Measurements from ENCODE around the gene TEDC1.

Gene TEDC1

GRCh38 chr14:105458571-105458970 lies 32.5 kb upstream of the TEDC1 start:
- DNase-seq = no peak

DNA sequence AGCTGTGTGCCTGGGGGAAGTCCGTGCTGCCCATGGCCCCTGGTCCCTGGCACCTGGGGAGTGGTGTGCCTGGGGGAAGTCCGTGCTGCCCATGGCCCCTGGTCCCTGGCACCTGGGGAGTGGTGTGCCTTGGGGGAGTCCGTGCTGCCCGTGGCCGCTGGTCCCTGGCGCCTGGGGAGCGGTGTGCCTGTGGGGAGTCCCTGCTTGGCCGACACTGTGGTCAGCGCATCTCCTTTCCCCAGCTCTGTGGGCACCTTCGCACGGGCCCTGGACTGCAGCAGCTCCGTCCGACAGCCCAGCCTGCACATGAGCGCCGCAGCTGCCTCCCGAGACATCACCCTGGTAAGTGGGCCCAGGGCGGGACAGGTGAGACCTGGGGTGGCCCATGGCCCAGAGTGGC lies 30.9 kb upstream of the TEDC1 start:
- no peak for DNase-seq

GRCh38 chr14:105460616-105461015 lies 30.4 kb upstream of the TEDC1 start:
- DNase-seq = no peak

- no peak for DNase-seq
These were observed 29.1 kb upstream of the TEDC1 start for GRCh38 chr14:105461903-105462302.

- DNase-seq = no peak
These were observed 26.5 kb upstream of the TEDC1 start for GRCh38 chr14:105464501-105464900.

GRCh38 chr14:105465209-105466031 lies 25.6 kb upstream of the TEDC1 start:
- no peak for DNase-seq

DNA sequence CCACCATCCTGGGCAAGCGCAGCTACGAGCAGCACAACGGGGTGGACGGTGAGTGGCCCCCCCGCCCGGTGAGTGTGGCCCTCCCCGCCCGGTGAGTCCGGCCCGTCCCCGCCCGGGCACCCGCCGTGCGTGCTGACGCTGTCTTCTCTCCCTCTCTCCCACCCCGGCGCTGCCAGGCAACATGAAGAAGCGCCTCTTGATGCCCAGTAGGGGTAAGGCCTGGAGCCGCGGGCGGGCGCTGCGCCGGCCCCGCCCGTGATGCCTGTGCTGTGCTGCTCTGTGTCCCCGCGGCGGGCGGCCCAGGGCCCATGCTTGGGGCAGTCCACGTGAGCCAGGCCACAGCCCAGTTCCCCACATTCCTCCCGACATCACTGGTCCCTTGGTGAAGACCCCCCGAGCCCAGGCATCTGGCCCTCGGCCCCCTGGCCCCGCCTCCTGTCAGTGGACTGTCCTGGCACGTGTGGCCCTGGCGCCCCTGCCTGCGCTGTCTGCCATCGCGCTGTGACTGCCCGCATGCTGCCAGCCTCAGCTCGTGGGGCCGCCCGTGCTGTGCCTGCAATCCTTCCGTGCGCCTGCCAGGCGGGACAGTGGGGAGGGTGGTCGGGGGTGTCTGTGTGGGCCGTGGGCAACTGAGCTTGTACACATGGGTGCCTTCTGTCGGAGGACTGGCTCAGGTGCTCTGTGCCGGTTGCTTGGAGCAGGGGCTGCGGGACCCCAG lies 24.4 kb upstream of the TEDC1 start:
- no peak for DNase-seq

DNA sequence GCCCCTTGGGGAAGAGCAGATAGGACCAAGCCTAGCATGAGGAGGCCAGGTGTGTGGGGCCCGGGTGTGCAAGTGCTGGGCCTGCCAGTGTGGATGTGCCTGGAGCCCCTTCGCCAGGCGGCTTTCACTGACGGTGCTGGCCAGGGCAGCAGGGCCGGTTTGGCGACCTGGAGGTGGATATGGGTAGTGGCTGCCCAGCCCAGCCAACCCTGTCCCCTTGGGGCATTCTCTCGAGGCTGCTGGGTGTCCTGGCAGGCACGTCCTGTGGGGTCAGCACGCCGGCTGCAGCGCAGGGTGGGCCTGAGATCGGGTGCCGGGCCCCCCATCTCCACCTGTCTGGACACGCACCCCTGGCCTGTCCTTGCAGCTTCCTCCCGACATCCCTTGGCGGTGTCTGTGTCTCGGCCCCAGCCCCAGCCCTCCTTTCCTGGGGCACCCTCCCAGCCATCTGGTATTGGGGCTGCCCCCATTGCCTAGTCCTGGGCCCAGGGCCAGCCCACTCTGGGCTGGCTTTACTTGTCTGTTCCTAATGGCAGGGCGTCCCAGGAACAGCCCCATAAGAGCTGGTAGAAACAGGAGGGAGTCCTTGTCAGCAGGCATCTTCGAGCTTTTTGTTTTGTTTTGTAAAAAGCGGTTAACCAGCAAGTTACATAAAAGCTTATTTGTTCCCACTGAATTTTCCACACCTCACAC lies 23.7 kb upstream of the TEDC1 start:
- DNase-seq = no peak

- DNase-seq = no peak
These were observed 23.0 kb upstream of the TEDC1 start for GRCh38 chr14:105467942-105468471.

DNA sequence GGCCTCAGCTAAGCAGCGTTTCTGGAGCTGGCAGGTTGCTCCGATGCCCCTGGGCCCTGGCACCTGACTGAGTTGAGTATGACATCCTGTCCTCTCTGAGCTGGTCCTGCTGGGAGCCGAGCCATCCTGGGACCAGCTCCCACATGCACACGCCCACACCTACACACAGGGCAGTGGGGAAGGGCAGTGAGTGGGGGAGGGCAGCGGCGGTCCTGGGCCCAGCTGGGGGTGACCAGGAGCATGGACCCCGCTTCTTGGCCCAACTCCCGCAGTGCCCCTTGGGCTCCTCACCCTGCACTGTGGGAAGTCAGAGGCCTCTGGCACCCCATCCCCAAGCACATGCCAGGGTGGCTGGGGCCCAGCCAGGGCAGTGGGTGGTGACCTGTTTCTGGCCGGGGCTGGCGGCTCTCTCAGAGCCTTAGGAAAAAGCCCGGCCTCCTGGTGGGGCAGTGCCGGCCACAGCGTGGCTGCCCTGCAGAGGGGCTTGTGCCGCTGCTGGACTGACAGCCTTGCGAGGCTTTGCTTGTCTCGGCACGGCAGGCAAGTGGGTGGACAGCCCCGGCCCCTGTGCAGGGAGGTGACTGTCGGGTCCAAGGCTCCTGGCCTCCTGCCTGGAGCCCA lies 22.3 kb upstream of the TEDC1 start:
- no peak for DNase-seq

DNA sequence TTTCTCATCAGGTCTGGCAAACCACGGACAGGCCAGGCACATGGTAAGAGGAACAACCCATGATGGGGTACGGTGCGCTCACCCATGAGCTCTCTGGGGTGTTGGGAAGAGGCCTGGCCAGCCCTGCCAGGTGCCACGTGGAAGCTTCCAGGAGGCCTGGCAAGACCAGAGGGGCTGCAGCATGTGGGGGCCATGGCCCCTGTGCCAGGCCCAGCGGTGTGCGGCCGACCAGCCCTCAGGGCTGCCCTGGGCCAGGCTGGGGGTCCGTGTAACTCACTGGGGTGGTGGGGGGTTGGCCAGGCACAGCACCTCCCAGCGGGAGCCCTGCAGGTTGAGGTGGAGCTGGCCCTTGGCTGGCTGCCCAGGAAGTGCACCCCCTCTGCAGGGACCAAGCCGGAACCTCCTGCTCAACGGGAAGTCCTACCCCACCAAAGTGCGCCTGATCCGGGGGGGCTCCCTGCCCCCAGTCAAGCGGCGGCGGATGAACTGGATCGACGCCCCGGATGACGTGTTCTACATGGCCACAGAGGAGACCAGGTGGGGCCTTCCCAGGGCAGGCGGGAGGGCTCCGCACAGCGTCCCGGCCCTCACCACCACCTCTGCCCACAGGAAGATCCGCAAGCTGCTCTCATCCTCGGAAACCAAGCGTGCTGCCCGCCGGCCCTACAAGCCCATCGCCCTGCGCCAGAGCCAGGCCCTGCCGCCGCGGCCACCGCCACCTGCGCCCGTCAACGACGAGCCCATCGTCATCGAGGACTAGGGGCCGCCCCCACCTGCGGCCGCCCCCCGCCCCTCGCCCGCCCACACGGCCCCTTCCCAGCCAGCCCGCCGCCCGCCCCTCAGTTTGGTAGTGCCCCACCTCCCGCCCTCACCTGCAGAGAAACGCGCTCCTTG lies 21.3 kb upstream of the TEDC1 start:
- DNase-seq = no peak

DNA sequence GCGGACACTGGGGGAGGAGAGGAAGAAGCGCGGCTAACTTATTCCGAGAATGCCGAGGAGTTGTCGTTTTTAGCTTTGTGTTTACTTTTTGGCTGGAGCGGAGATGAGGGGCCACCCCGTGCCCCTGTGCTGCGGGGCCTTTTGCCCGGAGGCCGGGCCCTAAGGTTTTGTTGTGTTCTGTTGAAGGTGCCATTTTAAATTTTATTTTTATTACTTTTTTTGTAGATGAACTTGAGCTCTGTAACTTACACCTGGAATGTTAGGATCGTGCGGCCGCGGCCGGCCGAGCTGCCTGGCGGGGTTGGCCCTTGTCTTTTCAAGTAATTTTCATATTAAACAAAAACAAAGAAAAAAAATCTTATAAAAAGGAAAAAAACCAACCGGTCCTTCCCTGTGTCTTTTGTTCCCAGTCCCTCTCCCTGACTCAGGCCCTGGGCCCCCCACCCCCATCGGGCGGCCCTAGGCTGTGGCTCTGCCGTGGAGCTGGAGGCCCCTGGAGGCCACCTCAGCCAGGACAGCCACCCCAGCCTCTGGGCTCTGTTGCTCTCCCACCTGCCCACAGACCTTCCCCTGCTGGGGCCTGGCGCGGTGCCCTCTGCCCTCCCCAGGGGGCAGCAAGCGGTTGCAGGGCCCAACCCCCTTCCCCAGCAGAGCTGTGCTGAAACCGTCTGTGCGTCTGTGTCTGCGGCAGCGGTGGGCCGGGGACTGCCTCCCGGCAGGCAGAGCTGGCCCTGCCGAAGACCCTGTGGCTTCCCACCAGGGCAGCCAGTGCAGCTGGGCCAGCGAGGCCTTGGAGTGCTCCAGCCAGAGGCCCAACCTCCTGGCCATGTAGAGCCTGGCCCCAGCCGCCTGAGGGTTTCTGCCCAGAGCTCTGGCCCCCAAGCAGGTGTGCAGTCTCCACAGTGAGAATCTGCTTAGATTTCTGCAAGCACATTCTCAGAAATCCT lies 20.4 kb upstream of the TEDC1 start:
- DNase-seq = no peak

DNA sequence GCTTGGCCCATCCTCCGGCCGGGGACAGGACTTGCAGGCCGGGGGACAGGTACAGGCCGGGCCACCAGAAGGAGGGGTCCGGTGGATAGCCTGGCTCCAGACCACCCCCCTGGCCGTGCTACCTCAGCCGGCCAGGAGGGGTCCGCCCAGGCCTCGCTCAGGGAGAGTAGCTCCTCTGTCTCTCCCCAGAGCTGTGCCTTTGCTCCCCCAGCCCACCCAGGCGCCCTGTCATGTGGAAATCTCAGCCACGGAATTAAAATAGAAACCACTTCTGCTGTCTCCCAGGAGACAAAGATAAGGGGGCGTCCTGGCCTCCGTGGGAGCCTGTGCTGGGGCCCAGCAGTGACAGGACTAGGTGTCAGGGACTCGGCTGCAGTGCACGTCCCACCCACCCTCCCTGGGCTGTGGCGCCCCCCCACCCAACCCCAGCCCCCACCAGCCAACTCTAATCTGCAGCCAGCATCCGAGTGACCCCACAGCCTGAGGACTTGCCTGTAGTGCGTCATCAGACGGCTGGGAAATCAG lies 19.7 kb upstream of the TEDC1 start:
- no peak for DNase-seq

GRCh38 chr14:105471823-105472485 lies 19.1 kb upstream of the TEDC1 start:
- no peak for DNase-seq

GRCh38 chr14:105472486-105472991 lies 18.5 kb upstream of the TEDC1 start:
- DNase-seq = no peak

GRCh38 chr14:105473033-105473676 lies 17.9 kb upstream of the TEDC1 start:
- DNase-seq = no peak

DNA sequence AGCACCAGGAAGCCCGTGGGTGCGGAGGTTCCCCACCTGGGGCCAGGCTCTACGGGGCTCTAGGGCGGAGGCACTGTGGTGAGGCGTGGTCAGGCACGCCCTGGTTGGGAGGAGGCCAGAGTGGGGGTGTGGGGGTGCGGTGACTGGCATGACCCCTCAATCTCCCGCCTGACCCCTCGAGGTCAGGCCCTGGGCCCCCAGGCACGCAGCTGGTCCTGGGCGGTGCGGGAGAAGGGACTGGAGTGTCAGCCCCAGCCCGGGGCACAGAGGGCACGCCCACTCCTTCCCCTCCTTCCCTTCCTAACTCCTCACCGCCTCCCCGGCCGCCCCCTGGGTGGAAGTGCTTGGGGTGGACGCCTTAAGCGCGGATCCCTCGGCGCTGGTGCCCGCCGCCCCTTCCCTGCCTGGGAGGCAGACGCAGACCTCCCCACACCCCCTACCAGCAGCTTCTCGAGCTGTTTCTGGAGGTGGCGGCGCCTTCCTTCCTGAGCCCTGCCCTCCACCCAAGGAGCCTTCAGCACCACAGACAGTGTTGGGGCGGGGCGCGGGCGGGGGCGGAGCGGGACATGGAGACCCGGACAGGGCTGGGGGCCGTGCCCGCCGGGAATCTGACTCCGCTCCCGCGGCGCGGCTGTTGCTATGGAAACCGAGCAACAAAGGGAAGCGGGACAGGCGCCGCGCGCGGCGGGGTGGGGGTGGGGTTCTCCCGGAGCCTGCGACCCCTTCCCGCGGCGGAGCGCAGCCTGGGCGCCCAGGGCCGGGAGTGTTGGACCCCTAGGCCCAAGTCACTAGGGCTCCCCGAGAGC lies 17.2 kb upstream of the TEDC1 start:
- DNase-seq = no peak

Data from cortex of kidney (tissue), 1 donor.